Neural progenitor cell (in vitro differentiated cells): ENCODE data around the gene DIAPH3. TPM values are rescaled to one million over a fixed set of nuclear protein-coding genes. Genes with fewer than 3 reads are reported as not detected.

Experiments
- DNase-seq: peaks from one replicate; pipeline ENCODE4 v3.0.0-alpha.2; 2016; ENCODE audit warnings: low spot score
- H2AFZ ChIP-seq: fragments of 200-600 bp; sonication (generic); replicated peaks from 2 replicates; pipeline ENCODE4 v1.6.1; 2016; ENCODE audit warnings: antibody characterized with exemption
- H3F3A ChIP-seq: fragments of 200-600 bp; sonication (generic); 2 replicates; pipeline ENCODE4 v1.6.1; 2016; ENCODE audit warnings: antibody characterized with exemption, low read depth
- H3K27ac ChIP-seq: fragments of 200-600 bp; sonication (generic); 2 replicates; pipeline ENCODE4 v1.5.1; 2016; ENCODE audit warnings: mild to moderate bottlenecking
- H3K27me3 ChIP-seq: fragments of 200-600 bp; sonication (generic); 2 replicates; pipeline ENCODE4 v1.6.1; 2016; ENCODE audit warnings: mild to moderate bottlenecking, moderate library complexity
- H3K36me3 ChIP-seq: fragments of 200-600 bp; sonication (generic); 2 replicates; pipeline ENCODE4 v1.5.1; 2016
- H3K4me1 ChIP-seq: fragments of 200-600 bp; sonication (generic); 2 replicates; pipeline ENCODE4 v1.6.1; 2016; ENCODE audit warnings: mixed run types
- H3K4me2 ChIP-seq: fragments of 200-600 bp; sonication (generic); 2 replicates; pipeline ENCODE4 v1.6.1; 2016
- H3K4me3 ChIP-seq: fragments of 200-600 bp; sonication (generic); 2 replicates; pipeline ENCODE4 v1.5.1; 2016
- H3K79me2 ChIP-seq: fragments of 200-600 bp; sonication (generic); 2 replicates; pipeline ENCODE4 v1.6.1; 2016; ENCODE audit warnings: low read depth
- H3K9ac ChIP-seq: fragments of 200-600 bp; sonication (generic); 2 replicates; pipeline ENCODE4 v1.6.1; 2016
- H3K9me3 ChIP-seq: fragments of 200-600 bp; sonication (generic); 2 replicates; pipeline ENCODE4 v1.5.1; 2016; ENCODE audit warnings: low read depth
- H4K20me1 ChIP-seq: fragments of 200-600 bp; sonication (generic); 2 replicates; pipeline ENCODE4 v1.6.1; 2016; ENCODE audit warnings: low read depth
- H3K27ac Mint-ChIP-seq: 3 replicates; pipeline ENCODE4 v1.8.0; 2021; ENCODE audit warnings: mixed read lengths
- H3K27me3 Mint-ChIP-seq: 2 replicates; pipeline ENCODE4 v1.8.0; 2022; ENCODE audit warnings: low read depth, mild to moderate bottlenecking, inconsistent platforms, moderate library complexity, mixed read lengths; ENCODE audit not compliant: insufficient read depth
- H3K36me3 Mint-ChIP-seq: 3 replicates; pipeline ENCODE4 v1.8.0; 2021; ENCODE audit warnings: mixed read lengths
- H3K4me1 Mint-ChIP-seq: 3 replicates; pipeline ENCODE4 v1.8.0; 2021; ENCODE audit warnings: mixed read lengths
- H3K4me3 Mint-ChIP-seq: 3 replicates; pipeline ENCODE4 v1.8.0; 2021; ENCODE audit warnings: mild to moderate bottlenecking, moderate library complexity, mixed read lengths
- H3K9me3 Mint-ChIP-seq: 3 replicates; pipeline ENCODE4 v1.8.0; 2020; ENCODE audit warnings: mixed read lengths
- CTCF ChIP-seq: fragments of 200-600 bp; sonication (generic); IDR thresholded peaks from 2 replicates; pipeline ENCODE4 v1.5.1; 2017; ENCODE audit warnings: antibody characterized with exemption, mild to moderate bottlenecking
- EZH2 ChIP-seq: fragments of 200-600 bp; sonication (generic); IDR thresholded peaks from 2 replicates; pipeline ENCODE4 v1.6.1; 2017; ENCODE audit warnings: antibody characterized with exemption, mild to moderate bottlenecking, moderate library complexity
- EZH2phosphoT487 ChIP-seq: fragments of 200-600 bp; sonication (generic); IDR thresholded peaks from 2 replicates; pipeline ENCODE4 v1.6.1; 2017; ENCODE audit warnings: antibody characterized with exemption
- total RNA-seq: library from RNA; depleted of rRNA; stranded (reverse); fragments of >200 nt; gene quantifications from 2 replicates; pipeline ENCODE4 v1.2.3, GENCODE V29; 2015; ENCODE audit warnings: low replicate concordance

DIAPH3 gene
- total RNA-seq, 1 donor from 2014 or later: 51.5 TPM

GRCh38 chr13:59885076-59885475, 278.7 kb downstream of the DIAPH3 start:
- H3K4me3 Mint-ChIP-seq: no peak overlapping the region
- no peak overlapping the region for H3K27ac Mint-ChIP-seq
- no peaks in the 10 kb centered on the region for H3K9me3 Mint-ChIP-seq

GRCh38 chr13:59883885-59884284, 279.8 kb downstream of the DIAPH3 start:
- no peak overlapping the region for H3K9ac ChIP-seq
- Mint-ChIP-seq H3K4me1 (no peaks in the 10 kb centered on the region), H3K27me3 (peaks cover 3% of the 10 kb centered on the region), H3K9me3 (no peaks in the 10 kb centered on the region), H3K27ac (no peak overlapping the region), H3K4me3 (no peak overlapping the region), H3K36me3 (peaks cover 4% of the 10 kb centered on the region)
- no peaks in the 10 kb centered on the region for H3K9me3 ChIP-seq
- no peak overlapping the region for H2AFZ ChIP-seq
- H3K4me1 ChIP-seq: no peaks in the 10 kb centered on the region
- H4K20me1 ChIP-seq: no peaks in the 10 kb centered on the region
- H3F3A ChIP-seq: no peaks in the 10 kb centered on the region
- no peak overlapping the region for H3K4me2 ChIP-seq
- H3K27ac ChIP-seq: no peak overlapping the region
- no peak overlapping the region for H3K4me3 ChIP-seq
- H3K79me2 ChIP-seq: no peaks in the 10 kb centered on the region
- no peaks in the 10 kb centered on the region for H3K27me3 ChIP-seq
- peaks cover 2% of the 10 kb centered on the region for H3K36me3 ChIP-seq
- TF ChIP-seq EZH2 (no peak), CTCF (no peak), EZH2phosphoT487 (no peak)
- no peak for DNase-seq

More at GRCh38 chr13:59885076-59885475, 278.7 kb downstream of the DIAPH3 start:
- H3K4me1 ChIP-seq: no peaks in the 10 kb centered on the region
- Mint-ChIP-seq H3K36me3 (peaks cover 4% of the 10 kb centered on the region), H3K27me3 (peaks cover 3% of the 10 kb centered on the region), H3K4me1 (no peaks in the 10 kb centered on the region)
- H4K20me1 ChIP-seq: no peaks in the 10 kb centered on the region
- no peak overlapping the region for H3K9ac ChIP-seq
- no peaks in the 10 kb centered on the region for H3F3A ChIP-seq
- no peaks in the 10 kb centered on the region for H3K79me2 ChIP-seq
- no peak for TF ChIP-seq EZH2phosphoT487
- TF ChIP-seq EZH2: no peak
- TF ChIP-seq CTCF: no peak
- H3K36me3 ChIP-seq: no peaks in the 10 kb centered on the region
- DNase-seq: no peak
- H3K4me3 ChIP-seq: no peak overlapping the region
- no peak overlapping the region for H3K27ac ChIP-seq
- H2AFZ ChIP-seq: no peak overlapping the region
- no peak overlapping the region for H3K4me2 ChIP-seq
- H3K27me3 ChIP-seq: no peaks in the 10 kb centered on the region
- no peaks in the 10 kb centered on the region for H3K9me3 ChIP-seq

- Mint-ChIP-seq H3K9me3 (no peaks in the 10 kb centered on the region), H3K36me3 (peaks cover 2% of the 10 kb centered on the region), H3K27ac (no peak overlapping the region), H3K4me1 (no peaks in the 10 kb centered on the region), H3K27me3 (peaks cover 2% of the 10 kb centered on the region), H3K4me3 (no peak overlapping the region)
- H3K36me3 ChIP-seq: peaks cover 3% of the 10 kb centered on the region
- no peak overlapping the region for H3K9ac ChIP-seq
- no peak overlapping the region for H3K4me3 ChIP-seq
- no peaks in the 10 kb centered on the region for H4K20me1 ChIP-seq
- H3K9me3 ChIP-seq: no peaks in the 10 kb centered on the region
- DNase-seq: no peak
- H3K4me1 ChIP-seq: no peaks in the 10 kb centered on the region
- no peak overlapping the region for H3K4me2 ChIP-seq
- H3K27ac ChIP-seq: no peak overlapping the region
- H3F3A ChIP-seq: no peaks in the 10 kb centered on the region
- H3K27me3 ChIP-seq: no peaks in the 10 kb centered on the region
- no peaks in the 10 kb centered on the region for H3K79me2 ChIP-seq
- no peak overlapping the region for H2AFZ ChIP-seq
- TF ChIP-seq CTCF (no peak), EZH2 (no peak), EZH2phosphoT487 (no peak)
These were observed 283.3 kb downstream of the DIAPH3 start for GRCh38 chr13:59880468-59880867.
